Mesenchymal stem cell (in vitro differentiated cells and primary cell): Measurements from ENCODE around the gene EFNA2.

Source experiments
- DNase-seq: peaks from one replicate; pipeline ENCODE4 v3.0.0-alpha.2; 2013
- H2AFZ ChIP-seq: one replicate; pipeline ENCODE4 v1.6.1; 2013; ENCODE audit warnings: low read depth, mild to moderate bottlenecking, control low read depth, inconsistent platforms, low read length, moderate library complexity
- H2AK5ac ChIP-seq: 2 replicates; pipeline ENCODE4 v1.6.1; 2013; ENCODE audit warnings: low read length, moderate library complexity, mild to moderate bottlenecking, inconsistent platforms; ENCODE audit not compliant: severe bottlenecking
- H2BK120ac ChIP-seq: one replicate; pipeline ENCODE4 v1.6.1; 2013; ENCODE audit warnings: low read depth, mild to moderate bottlenecking, inconsistent platforms, low read length, moderate library complexity
- H2BK12ac ChIP-seq, 2 experiments: one replicate each; pipeline ENCODE4 v1.6.1; 2013; ENCODE audit warnings: inconsistent platforms in 2 of 2, low read length in 2 of 2, mild to moderate bottlenecking in 2 of 2, moderate library complexity in 2 of 2, control low read depth in 1 of 2
- H2BK15ac ChIP-seq: one replicate; pipeline ENCODE4 v1.6.1; 2013; ENCODE audit warnings: mild to moderate bottlenecking, low read depth, inconsistent platforms; ENCODE audit not compliant: poor library complexity, severe bottlenecking
- H2BK5ac ChIP-seq: 2 replicates; pipeline ENCODE4 v1.6.1; 2013; ENCODE audit warnings: low read depth, mild to moderate bottlenecking, low read length, control low read depth, inconsistent platforms; ENCODE audit not compliant: poor library complexity, severe bottlenecking
- H3K14ac ChIP-seq, 2 experiments: one replicate each; pipeline ENCODE4 v1.6.1; 2013; ENCODE audit warnings: inconsistent platforms in 2 of 2, low read length in 2 of 2, control low read depth in 1 of 2, mild to moderate bottlenecking in 1 of 2, moderate library complexity in 1 of 2
- H3K18ac ChIP-seq, 2 experiments: one replicate each; pipeline ENCODE4 v1.6.1; 2013; ENCODE audit warnings: inconsistent platforms in 2 of 2, low read length in 2 of 2, control low read depth in 1 of 2, low read depth in 1 of 2, mild to moderate bottlenecking in 1 of 2
- H3K23ac ChIP-seq, 2 experiments: one replicate each; pipeline ENCODE4 v1.6.1; 2013; ENCODE audit warnings: inconsistent platforms in 2 of 2, low read length in 2 of 2, mild to moderate bottlenecking in 2 of 2, moderate library complexity in 2 of 2, control low read depth in 1 of 2
- H3K27ac ChIP-seq: 2 replicates; pipeline ENCODE4 v1.5.1; 2013; ENCODE audit warnings: mild to moderate bottlenecking, moderate library complexity, low read length, control low read depth, inconsistent platforms; ENCODE audit not compliant: poor library complexity, severe bottlenecking
- H3K27me3 ChIP-seq, 2 experiments: 2 replicates each; pipeline versions ENCODE4 v1.6.1 to v1.7.0; 2013; ENCODE audit warnings: low read length in 2 of 2, mild to moderate bottlenecking in 2 of 2, moderate library complexity in 2 of 2, control low read depth in 1 of 2, inconsistent platforms in 1 of 2; ENCODE audit not compliant: control insufficient read depth in 1 of 2, insufficient read depth in 1 of 2
- H3K36me3 ChIP-seq, 2 experiments: 2 replicates each; pipeline versions ENCODE4 v1.6.1 to v1.7.0; 2013; ENCODE audit warnings: low read length in 2 of 2, control low read depth in 1 of 2, inconsistent platforms in 1 of 2, low read depth in 1 of 2, mild to moderate bottlenecking in 1 of 2; ENCODE audit not compliant: insufficient read depth in 2 of 2, control insufficient read depth in 1 of 2
- H3K4ac ChIP-seq, 2 experiments: one replicate each; pipeline ENCODE4 v1.6.1; 2013; ENCODE audit warnings: inconsistent platforms in 2 of 2, low read length in 2 of 2, mild to moderate bottlenecking in 2 of 2, moderate library complexity in 2 of 2, control low read depth in 1 of 2, low read depth in 1 of 2
- H3K4me1 ChIP-seq: 2 replicates; pipeline ENCODE4 v1.6.1; 2013; ENCODE audit warnings: low read depth, low read length, control low read depth; ENCODE audit not compliant: control insufficient read depth, insufficient read depth
- H3K4me2 ChIP-seq: 2 replicates; pipeline ENCODE4 v1.6.1; 2013; ENCODE audit warnings: low read length, mild to moderate bottlenecking, inconsistent platforms; ENCODE audit not compliant: poor library complexity, severe bottlenecking
- H3K4me3 ChIP-seq, 2 experiments: 2 replicates each; pipeline versions ENCODE4 v1.5.1 to v1.7.0; 2013; ENCODE audit warnings: low read length in 2 of 2, mild to moderate bottlenecking in 2 of 2, control low read depth in 1 of 2, low read depth in 1 of 2; ENCODE audit not compliant: insufficient read depth in 1 of 2
- H3K79me1 ChIP-seq: replicated peaks from 2 replicates; pipeline ENCODE4 v1.6.1; 2013; ENCODE audit warnings: mild to moderate bottlenecking, control low read depth, low read length, inconsistent platforms; ENCODE audit not compliant: poor library complexity, severe bottlenecking
- H3K9ac ChIP-seq: 2 replicates; pipeline ENCODE4 v1.7.0; 2013; ENCODE audit warnings: mild to moderate bottlenecking, low read length, moderate library complexity
- H3K9me3 ChIP-seq: 2 replicates; pipeline ENCODE4 v1.7.0; 2013; ENCODE audit warnings: mild to moderate bottlenecking, low read length; ENCODE audit not compliant: control insufficient read depth
- H4K8ac ChIP-seq: one replicate; pipeline ENCODE4 v1.6.1; 2013; ENCODE audit warnings: inconsistent platforms, mild to moderate bottlenecking, low read length, moderate library complexity
- H4K91ac ChIP-seq: one replicate; pipeline ENCODE4 v1.6.1; 2013; ENCODE audit warnings: mild to moderate bottlenecking, low read length, inconsistent platforms
- WGBS: methylation state at CpG from one replicate; pipeline ENCODE4 v1.1.7; 2013; ENCODE audit warnings: mixed read lengths; 5-methylcytosine and 5-hydroxymethylcytosine counted together

EFNA2 gene

DNA sequence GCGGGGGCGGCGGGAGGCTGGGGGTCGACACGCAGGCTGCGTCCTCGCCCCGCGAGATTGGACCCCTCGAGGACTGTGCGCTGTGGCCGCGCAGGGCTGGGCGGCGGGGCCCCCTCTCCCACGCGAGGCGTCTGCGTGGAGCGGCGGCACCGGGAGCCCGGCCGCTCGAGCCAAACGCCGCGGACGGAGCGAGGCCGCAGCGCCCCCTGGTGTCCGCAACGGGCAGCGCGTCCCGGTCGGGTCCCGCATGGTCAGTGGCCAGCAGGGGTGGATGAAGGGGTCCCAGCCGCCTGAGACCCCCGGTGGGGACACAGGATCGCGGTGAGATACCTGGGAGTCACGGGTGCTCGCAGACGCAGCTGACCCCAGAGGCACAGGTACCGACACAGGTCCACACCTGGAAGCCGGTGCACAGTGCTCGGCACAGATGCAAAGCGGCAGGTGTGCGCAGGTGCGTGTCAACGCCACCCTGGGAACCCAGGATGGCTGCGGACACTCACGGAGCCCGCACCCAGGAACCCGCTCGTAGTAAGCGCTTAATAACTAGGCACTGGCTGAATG, 18.7 kb upstream of the EFNA2 start:
- H3K14ac ChIP-seq, result peak overlapping the region in 1 of 2 experiments; percentile 66
- H2AK5ac ChIP-seq, result no peak overlapping the region
- no peak overlapping the region for H2BK120ac ChIP-seq
- H3K9ac ChIP-seq, result peak overlapping the region; percentile 86
- H4K91ac ChIP-seq, result peak overlapping the region; percentile 86
- H3K79me1 ChIP-seq, result peaks cover 8% of the 10 kb centered on the region
- peak overlapping the region in 1 of 2 experiments; percentile 85 for H3K23ac ChIP-seq
- peak overlapping the region in 1 of 2 experiments; percentile 99 for H2BK12ac ChIP-seq
- no peaks in the 10 kb centered on the region for H3K9me3 ChIP-seq
- H3K4me3 ChIP-seq, result peak overlapping the region; percentile 62 to 86
- H3K36me3 ChIP-seq, result peaks cover 13 to 25% of the 10 kb centered on the region in 2 experiments
- 3% methylated on average over 55 of the region's 59 CpGs for WGBS
- H3K4me1 ChIP-seq, result peaks cover 72% of the 10 kb centered on the region
- H3K27me3 ChIP-seq, result no peaks in the 10 kb centered on the region
- H4K8ac ChIP-seq, result peak overlapping the region; percentile 4
- H3K27ac ChIP-seq, result no peak overlapping the region
- H2AFZ ChIP-seq, result no peak overlapping the region
- no peak for DNase-seq
- no peak overlapping the region for H2BK5ac ChIP-seq
- H3K4me2 ChIP-seq, result peak overlapping the region; percentile 91
- H2BK15ac ChIP-seq, result peak overlapping the region; percentile 67
- peak overlapping the region in 1 of 2 experiments; percentile 76 for H3K4ac ChIP-seq
- peak overlapping the region in 1 of 2 experiments; percentile 97 for H3K18ac ChIP-seq

DNA sequence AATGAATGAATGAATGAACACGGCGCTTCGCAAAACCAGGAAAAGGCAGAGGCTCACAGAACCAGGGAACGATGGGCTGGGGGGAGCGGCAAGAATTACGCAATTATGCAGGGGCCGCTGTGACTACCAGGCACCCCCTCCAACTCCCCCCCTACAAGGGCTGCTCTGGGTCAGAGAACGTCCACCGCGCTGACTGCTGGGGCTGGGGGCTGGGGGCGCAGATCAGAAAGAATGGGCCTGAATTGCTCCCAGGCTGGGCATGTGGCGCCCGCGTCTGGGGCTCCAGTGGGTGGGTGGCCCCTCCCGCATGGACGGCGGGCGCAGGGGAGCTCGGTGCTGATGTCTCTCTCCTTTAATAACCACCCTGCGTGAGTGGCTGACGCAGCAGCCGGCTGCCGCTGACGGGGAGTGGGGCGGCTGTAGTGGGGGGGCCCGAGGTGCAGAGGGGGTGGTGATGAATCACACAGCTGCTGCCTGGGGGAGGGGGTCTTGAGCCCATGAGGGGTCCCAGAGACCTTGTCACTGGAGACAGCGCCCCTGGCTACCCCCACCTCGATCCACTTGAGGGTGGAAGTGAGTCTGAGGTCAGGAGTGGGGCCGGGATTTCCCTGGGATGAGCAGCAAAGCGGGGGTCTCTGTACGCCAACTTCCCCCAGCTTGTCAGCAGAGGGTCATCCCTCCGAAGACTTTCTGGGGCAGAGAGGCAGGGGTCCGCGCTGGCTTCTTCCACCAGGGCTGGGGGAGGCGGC, 18.0 kb upstream of the EFNA2 start:
- Histone ChIP-seq H3K27ac (no peak overlapping the region), H3K4me3 (peak overlapping the region in 1 of 2 experiments; percentile 86), H2BK15ac (peak overlapping the region; percentile 88), H3K36me3 (peaks cover 20 to 31% of the 10 kb centered on the region in 2 experiments), H4K91ac (no peak overlapping the region), H2BK5ac (peak overlapping the region; percentile 4), H2AFZ (no peak overlapping the region), H3K4me1 (peaks cover 68% of the 10 kb centered on the region), H3K27me3 (no peaks in the 10 kb centered on the region), H3K23ac (peak overlapping the region in 1 of 2 experiments; percentile 68), H3K9me3 (no peaks in the 10 kb centered on the region), H3K9ac (peak overlapping the region; percentile 86), H3K14ac (no peak overlapping the region), H3K79me1 (peaks cover 8% of the 10 kb centered on the region), H3K18ac (peak overlapping the region; percentile 9 to 70), H2AK5ac (no peak overlapping the region), H3K4me2 (peak overlapping the region; percentile 91), H2BK12ac (peak overlapping the region; percentile 40 to 87), H4K8ac (no peak overlapping the region), H3K4ac (peak overlapping the region; percentile 9 to 85), H2BK120ac (peak overlapping the region; percentile 83)
- DNase-seq, result peak; percentile 75
- WGBS, result 42% methylated on average over 30 of the region's 35 CpGs

GRCh38 chr19:1268226-1269064, 17.2 kb upstream of the EFNA2 start:
- Histone ChIP-seq H2BK120ac (peak overlapping the region; percentile 83), H3K4me2 (no peak overlapping the region), H3K9me3 (no peaks in the 10 kb centered on the region), H2AFZ (no peak overlapping the region), H3K9ac (peak overlapping the region; percentile 86), H3K27ac (peak overlapping the region; percentile 56), H3K79me1 (peaks cover 8% of the 10 kb centered on the region), H2BK5ac (no peak overlapping the region), H3K23ac (peak overlapping the region in 1 of 2 experiments; percentile 67), H4K8ac (no peak overlapping the region), H3K4me1 (peaks cover 67% of the 10 kb centered on the region), H3K4ac (peak overlapping the region; percentile 9 to 85), H3K36me3 (peaks cover 28 to 39% of the 10 kb centered on the region in 2 experiments), H2BK12ac (peak overlapping the region in 1 of 2 experiments; percentile 87), H3K14ac (no peak overlapping the region), H3K18ac (peak overlapping the region in 1 of 2 experiments; percentile 78), H2BK15ac (peak overlapping the region; percentile 88), H3K4me3 (peak overlapping the region; percentile 16 to 86), H3K27me3 (no peaks in the 10 kb centered on the region), H4K91ac (no peak overlapping the region), H2AK5ac (peak overlapping the region; percentile 64)
- DNase-seq, result no peak
- 64% methylated on average over 40 of the region's 40 CpGs for WGBS
